SKM-1 treated with dmso at 0.1 percent for 144 hours (cell line): ENCODE measurements around the gene POFUT2.
"Not testable (repeated sequence)": the region's sequence is repeated elsewhere in the genome, so short reads cannot be mapped to it uniquely, and the experiment has no call there.

Source experiments
- DNase-seq: peaks from one replicate; lab custom pipeline; 2025; ENCODE audit not compliant: unreplicated experiment; lab: John Stamatoyannopoulos, UW

POFUT2 gene

GRCh38 chr21:45313015-45313414 is 25.3 kb upstream of the POFUT2 start:
- DNase-seq = no peak

- no peak for DNase-seq
Observed at GRCh38 chr21:45312296-45312695, 24.6 kb upstream of the POFUT2 start.

DNA sequence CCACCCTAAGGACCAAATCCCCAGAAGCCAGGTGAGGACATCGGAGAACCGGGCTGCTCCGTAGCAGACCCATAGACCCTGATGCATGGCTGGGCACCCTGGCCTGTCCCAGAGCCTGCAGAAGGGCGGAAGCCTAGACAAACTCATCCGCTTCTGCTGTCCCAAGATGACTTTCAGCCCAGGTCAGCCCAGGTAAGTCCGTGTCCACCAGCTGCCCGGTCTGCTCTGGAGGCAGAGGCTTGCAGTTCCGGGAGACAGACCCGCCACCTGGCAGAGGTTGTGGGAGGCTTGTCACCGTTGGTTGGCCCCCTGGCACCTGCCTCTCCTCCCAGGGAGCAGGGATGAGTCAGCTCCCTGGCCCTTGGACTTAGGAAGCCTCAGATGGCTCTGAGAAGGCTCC is 22.8 kb upstream of the POFUT2 start:
- no peak for DNase-seq

- DNase-seq = no peak
Observed at GRCh38 chr21:45309987-45310381, 22.3 kb upstream of the POFUT2 start.

DNA sequence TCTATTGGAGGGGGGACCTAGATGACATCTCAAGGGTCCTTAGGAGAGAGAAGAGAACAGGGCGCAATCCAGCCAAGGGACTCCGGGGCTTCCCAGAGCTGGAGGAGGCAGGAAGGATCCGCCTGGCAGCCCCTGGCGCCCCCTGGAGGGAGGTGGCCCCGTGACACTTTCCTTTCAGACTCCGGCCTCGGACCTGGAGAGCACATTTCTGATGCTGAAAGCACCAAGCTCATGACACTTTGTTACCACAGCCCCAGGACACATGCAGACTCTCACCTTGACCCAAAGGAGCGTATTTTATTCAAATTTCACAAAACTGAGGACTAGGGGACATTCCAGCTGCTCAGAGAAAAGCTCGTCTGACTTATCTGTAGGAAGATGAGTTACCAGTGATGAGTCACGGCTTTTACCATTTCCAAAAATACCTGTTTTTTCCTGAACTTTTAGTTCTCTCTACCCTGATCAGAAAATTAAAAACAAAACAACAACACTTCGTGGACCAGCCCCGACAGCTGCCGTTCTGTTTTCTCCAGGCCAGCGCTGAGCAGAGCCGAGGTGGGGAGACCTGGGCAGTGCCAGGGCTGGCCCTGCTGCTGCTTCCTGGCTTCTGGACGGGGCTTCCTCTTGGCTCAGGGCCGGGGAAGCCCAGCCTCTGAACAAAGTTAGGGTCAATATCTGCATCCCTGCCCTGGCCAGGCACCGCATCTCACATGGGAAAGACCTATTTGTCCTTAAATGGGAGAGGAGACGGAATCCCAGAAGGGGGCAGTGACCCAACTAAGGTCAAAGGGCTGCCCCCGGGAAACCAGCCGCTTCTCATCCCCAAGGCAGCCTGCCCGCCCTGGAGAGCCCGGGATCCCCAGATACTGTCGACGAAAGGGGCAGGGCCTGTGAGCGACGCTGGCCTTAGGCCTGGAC is 21.6 kb upstream of the POFUT2 start:
- DNase-seq = peak; percentile 27

DNA sequence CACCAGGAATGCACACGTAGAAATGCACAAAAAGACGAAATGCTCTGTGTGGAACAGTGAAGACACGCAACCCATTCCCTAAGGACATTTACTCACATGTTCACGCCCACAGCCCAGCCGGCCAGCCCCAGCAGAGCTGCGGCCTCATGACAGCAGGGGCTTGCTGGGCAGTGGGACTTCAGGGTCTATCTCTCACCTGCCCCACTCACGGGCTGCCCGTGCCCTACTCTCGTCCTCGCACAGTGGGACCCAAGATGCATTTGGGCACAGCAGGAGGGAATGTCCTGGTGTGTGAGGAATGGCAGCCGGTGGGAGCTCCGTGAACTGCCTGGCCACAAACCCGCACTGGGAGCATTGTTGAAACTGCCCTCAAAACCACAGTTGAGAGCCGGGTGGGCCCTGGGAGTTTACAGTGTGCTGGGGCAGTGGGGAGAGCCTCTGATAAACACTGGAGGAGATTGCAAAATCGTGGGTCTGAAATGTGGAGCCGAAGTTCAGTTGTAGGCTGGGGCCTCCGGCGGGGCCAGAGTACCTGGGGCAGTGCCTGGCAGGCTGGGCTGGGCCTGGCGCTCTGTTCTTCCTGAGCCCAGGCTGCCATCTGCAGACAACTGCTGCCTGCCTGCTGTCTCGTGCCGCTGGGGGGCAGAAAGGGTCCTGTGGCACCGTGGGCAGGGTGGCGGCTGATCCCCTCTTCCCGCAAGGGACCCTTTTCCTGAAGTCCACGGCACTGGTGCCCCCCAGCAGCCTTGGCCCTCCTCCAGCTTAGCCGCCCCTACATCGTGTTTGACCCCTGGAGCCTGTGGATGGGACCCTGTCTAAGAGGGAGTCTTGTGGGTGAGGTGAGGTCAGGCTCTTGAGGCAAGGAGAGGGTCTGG is 20.7 kb upstream of the POFUT2 start:
- DNase-seq = peak; percentile 36

- DNase-seq = not testable (repeated sequence)
Observed at GRCh38 chr21:45307597-45308158, 20.0 kb upstream of the POFUT2 start.

DNA sequence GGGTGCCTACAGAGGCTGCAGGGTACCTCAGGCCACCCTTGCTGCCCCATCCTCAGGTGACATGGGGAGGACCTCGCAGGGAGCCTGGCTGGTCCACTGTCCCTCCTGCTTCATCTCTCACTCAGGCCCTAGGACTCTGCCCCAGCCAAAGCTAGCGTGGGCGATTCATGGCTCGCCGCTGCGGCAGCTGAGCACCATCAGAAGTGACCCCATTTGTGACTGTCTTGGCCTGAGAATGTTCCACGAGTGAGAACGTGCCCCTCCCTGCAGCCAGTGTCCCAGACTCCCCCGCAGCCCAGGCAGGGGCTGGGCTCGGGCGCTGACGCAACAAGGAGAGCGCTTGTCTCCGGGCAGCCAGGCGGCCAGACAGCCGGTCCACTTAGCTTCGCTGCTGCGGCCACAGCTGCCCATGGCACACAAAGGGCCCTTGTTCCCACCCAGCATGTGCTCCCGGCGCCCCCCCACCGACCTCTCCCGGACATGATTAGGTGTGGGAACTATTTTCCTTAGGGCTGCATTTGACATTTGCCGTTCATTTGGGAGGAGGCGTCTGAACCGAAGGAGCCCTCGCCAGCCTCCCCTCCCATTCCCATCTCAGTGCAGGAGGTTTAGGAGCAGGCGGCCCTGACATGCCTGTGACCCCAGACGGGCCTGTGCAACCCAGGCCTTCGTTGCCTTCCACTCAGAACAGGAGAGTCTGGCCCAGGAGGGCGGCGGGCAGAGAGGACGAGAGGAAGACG is 19.3 kb upstream of the POFUT2 start:
- DNase-seq = no peak

- no peak for DNase-seq
Observed at GRCh38 chr21:45306453-45306831, 18.7 kb upstream of the POFUT2 start.

- no peak for DNase-seq
Observed at GRCh38 chr21:45305836-45306235, 18.1 kb upstream of the POFUT2 start.

- no peak for DNase-seq
Observed at GRCh38 chr21:45304945-45305344, 17.2 kb upstream of the POFUT2 start.

DNA sequence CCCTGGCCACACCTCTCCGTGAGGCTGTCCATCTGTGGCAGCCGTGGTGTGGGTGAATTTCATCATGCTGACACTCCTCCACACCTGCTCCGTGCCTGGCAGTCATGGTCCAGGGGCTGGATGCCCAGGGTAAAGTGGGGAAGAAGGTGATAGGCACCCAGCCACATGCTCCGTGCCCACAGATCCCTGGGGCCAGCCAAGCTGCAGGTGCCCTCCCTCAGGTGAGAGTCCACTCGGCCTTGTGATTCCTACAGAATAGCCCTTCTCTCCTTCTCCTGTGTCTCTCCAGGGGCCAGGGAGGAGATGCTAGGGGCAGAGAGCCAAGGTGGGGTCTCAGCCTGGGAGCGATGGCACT is 16.8 kb upstream of the POFUT2 start:
- no peak for DNase-seq

GRCh38 chr21:45303751-45304475 is 16.2 kb upstream of the POFUT2 start:
- no peak for DNase-seq

DNA sequence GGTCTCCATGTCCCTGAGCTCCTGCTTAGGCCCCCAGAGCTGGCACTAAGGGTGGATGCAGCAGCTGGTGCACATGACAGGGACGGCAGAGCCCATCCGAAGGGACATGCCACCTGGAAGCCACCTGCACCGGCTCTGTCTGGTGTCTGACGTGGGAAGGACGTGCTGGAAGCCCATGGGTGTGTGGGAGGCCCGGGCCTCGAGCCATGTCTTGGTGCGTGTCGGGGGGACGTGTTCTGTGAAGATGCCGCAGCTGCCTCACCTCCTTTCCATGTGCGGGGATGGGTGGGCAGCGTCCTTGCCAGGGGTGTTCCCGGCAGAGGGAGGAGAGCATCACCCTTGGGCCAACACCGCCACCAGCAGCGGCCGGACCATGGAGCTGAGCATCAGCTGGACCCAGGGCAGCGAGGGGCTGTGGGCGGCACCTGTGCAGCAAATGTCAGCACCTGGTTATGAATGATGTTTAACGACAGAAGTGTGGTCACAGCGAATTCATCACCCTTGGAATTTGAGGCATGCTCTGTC is 15.5 kb upstream of the POFUT2 start:
- no peak for DNase-seq

GRCh38 chr21:45302082-45303061 is 14.7 kb upstream of the POFUT2 start:
- no peak for DNase-seq

DNA sequence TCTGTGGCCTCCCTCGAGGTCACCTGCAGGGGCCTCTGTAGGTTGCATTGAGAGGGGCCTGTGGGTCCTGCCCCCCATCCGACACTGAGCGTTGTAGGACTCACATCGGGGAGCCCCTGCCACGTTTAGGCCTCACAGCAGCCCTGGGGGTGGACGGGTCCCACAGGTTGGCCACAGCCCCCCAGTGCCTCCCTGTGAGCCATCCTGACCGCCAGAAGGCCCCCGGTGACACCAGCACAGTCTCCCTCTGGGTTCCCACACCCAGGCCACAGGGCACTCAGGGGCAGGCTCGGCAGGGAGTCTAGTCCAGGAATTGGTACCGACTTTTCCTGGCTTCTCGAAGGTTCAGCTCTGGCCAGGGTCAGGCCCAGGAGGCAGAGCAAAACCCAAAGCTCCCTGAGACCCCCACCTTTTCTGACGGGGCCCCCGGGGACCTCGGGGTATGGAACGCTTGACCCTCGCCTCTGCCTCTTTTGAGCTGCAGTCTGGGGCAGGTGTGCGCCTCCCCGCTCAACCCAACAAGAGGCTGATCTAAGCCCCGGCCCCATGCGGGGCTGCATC is 13.9 kb upstream of the POFUT2 start:
- no peak for DNase-seq

DNA sequence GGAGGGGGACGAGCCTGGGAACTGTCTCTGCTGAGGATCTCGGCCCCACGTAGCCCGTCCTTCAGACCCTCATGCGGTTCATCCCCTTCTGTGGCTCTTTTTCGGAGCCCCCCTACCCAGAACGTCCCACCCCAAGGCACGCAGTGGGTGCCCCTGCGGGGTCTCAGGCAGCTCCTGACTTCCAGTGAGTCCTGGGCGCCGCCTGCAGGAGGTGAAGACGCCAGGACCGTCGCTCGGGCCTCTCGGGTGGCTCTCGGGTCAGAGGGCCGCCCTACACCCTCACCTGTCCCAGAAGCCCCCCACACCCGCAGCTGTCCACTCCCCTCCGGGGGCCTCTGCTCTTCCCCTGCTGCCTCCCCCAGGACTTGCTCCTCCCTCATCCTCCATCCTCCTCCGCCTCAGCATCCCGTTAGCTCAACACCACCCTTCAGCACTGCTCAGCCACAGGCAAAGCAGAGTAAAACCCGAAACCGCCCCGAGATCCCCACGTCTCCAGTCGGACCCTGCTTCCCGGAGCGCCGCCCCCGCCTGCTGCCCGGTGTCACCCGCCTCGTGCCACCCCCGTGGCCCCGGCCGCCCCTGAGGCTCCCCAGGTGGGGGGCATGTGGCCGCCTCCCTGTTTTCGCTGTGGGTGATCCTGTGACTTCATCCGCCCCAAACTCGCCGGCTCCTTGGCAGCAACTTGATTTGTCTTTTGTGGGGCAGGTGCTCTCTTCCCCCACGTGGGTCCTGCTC is 13.3 kb upstream of the POFUT2 start:
- no peak for DNase-seq
